Breast epithelium (tissue), 3 donors: ENCODE measurements around the gene ADAMTSL4.

ENCODE experiments used
- POLR2A ChIP-seq: fragments of 450-650 bp; IDR thresholded peaks from one replicate; pipeline ENCODE4 v1.6.1; 2016; ENCODE audit warnings: antibody characterized with exemption, mild to moderate bottlenecking, moderate library complexity
- POLR2AphosphoS5 ChIP-seq, 3 donors: sonication (generic); formaldehyde crosslinking; IDR thresholded peaks; one replicate each; pipeline ENCODE4 v1.6.1; 2017; ENCODE audit warnings: antibody characterized with exemption in 3 of 3
- TF ChIP-seq, protein P1 (sequence below), 3 donors: fragments of 450-650 bp; IDR thresholded peaks; one replicate each; pipeline ENCODE4 v1.5.1; 2016 to 2017; ENCODE audit warnings: antibody characterized with exemption in 3 of 3, mild to moderate bottlenecking in 3 of 3, moderate library complexity in 3 of 3

- TF ChIP-seq POLR2AphosphoS5 (IDR thresholded peaks at IDR 0.05), result no peak
- TF ChIP-seq POLR2A, result no peak
- TF ChIP-seq, protein P1, sequence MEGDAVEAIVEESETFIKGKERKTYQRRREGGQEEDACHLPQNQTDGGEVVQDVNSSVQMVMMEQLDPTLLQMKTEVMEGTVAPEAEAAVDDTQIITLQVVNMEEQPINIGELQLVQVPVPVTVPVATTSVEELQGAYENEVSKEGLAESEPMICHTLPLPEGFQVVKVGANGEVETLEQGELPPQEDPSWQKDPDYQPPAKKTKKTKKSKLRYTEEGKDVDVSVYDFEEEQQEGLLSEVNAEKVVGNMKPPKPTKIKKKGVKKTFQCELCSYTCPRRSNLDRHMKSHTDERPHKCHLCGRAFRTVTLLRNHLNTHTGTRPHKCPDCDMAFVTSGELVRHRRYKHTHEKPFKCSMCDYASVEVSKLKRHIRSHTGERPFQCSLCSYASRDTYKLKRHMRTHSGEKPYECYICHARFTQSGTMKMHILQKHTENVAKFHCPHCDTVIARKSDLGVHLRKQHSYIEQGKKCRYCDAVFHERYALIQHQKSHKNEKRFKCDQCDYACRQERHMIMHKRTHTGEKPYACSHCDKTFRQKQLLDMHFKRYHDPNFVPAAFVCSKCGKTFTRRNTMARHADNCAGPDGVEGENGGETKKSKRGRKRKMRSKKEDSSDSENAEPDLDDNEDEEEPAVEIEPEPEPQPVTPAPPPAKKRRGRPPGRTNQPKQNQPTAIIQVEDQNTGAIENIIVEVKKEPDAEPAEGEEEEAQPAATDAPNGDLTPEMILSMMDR (IDR thresholded peaks at IDR 0.05), result no peak
Observed at GRCh38 chr1:150534002-150534401, 15.2 kb upstream of the ADAMTSL4 start.
